Erythroblast (primary cell): ENCODE measurements around the gene KRT86.

Experiments
- GATA1 ChIP-seq: IDR thresholded peaks from 2 replicates; pipeline ENCODE4 v1.6.1; 2011; ENCODE audit warnings: low read depth, mild to moderate bottlenecking, control low read depth, low read length, moderate library complexity
- POLR2A ChIP-seq: IDR thresholded peaks from 2 replicates; pipeline ENCODE4 v1.6.1; 2011; ENCODE audit warnings: mild to moderate bottlenecking, low read length

- no peak for TF ChIP-seq POLR2A
- TF ChIP-seq GATA1: no peak
These were observed 27.5 kb upstream of the KRT86 start for GRCh38 chr12:52246720-52247621.
